Putamen (tissue), 1 donor: Measurements from ENCODE around the gene TELO2.

Experiments
- DNase-seq: peaks from one replicate; pipeline ENCODE4 v3.0.0-alpha.2; 2016; ENCODE audit warnings: low spot score

Gene TELO2

GRCh38 chr16:1537138-1537577 lies 44.0 kb downstream of the TELO2 start:
- no peak for DNase-seq

GRCh38 chr16:1537763-1538289 lies 44.7 kb downstream of the TELO2 start:
- no peak for DNase-seq

GRCh38 chr16:1538804-1539520 lies 45.8 kb downstream of the TELO2 start:
- DNase-seq, result no peak

- no peak for DNase-seq
These were observed 46.8 kb downstream of the TELO2 start for GRCh38 chr16:1539720-1540555.

- DNase-seq, result no peak
These were observed 47.3 kb downstream of the TELO2 start for GRCh38 chr16:1540556-1540855.

- no peak for DNase-seq
These were observed 48.4 kb downstream of the TELO2 start for GRCh38 chr16:1541293-1542165.

- no peak for DNase-seq
These were observed 49.0 kb downstream of the TELO2 start for GRCh38 chr16:1542166-1542500.

GRCh38 chr16:1542533-1542932 lies 49.4 kb downstream of the TELO2 start:
- DNase-seq, result no peak

- no peak for DNase-seq
These were observed 50.1 kb downstream of the TELO2 start for GRCh38 chr16:1543085-1543896.

GRCh38 chr16:1545044-1546040 lies 52.2 kb downstream of the TELO2 start:
- DNase-seq, result no peak

GRCh38 chr16:1546430-1546829 lies 53.3 kb downstream of the TELO2 start:
- no peak for DNase-seq

- DNase-seq, result no peak
These were observed 55.1 kb downstream of the TELO2 start for GRCh38 chr16:1548233-1548632.

- no peak for DNase-seq
These were observed 55.6 kb downstream of the TELO2 start for GRCh38 chr16:1548727-1549126.

GRCh38 chr16:1550069-1550468 lies 56.9 kb downstream of the TELO2 start:
- DNase-seq, result no peak

- DNase-seq, result no peak
These were observed 57.5 kb downstream of the TELO2 start for GRCh38 chr16:1550696-1551095.

GRCh38 chr16:1551166-1551565 lies 58.0 kb downstream of the TELO2 start:
- no peak for DNase-seq

- no peak for DNase-seq
These were observed 59.0 kb downstream of the TELO2 start for GRCh38 chr16:1552129-1552528.

GRCh38 chr16:1553946-1554825 lies 61.0 kb downstream of the TELO2 start:
- DNase-seq, result no peak

- DNase-seq, result no peak
These were observed 61.8 kb downstream of the TELO2 start for GRCh38 chr16:1554826-1555445.
